ENCODE measurements around the gene NRL.

Gene NRL

GRCh38 chr14:24068711-24069410 lies 45.9 kb downstream of the NRL start:
- DNase-seq (ENCODE audit: low spot score), result no peak
- in situ Hi-C loops (cut with MboI; ENCODE audit: low sequenced_read_pairs, unreplicated experiment), result no loop called here
- no peak for TF ChIP-seq CTCF (IDR thresholded peaks at IDR 0.05; ENCODE audit: borderline replicate concordance, control extremely low read depth, extremely low read depth, insufficient read depth, missing control alignments)

GRCh38 chr14:24067133-24068082 lies 47.3 kb downstream of the NRL start:
- in situ Hi-C loops (cut with MboI; ENCODE audit: low sequenced_read_pairs, unreplicated experiment), result no loop called here
- DNase-seq (ENCODE audit: low spot score), result no peak
- no peak for TF ChIP-seq CTCF (IDR thresholded peaks at IDR 0.05; ENCODE audit: borderline replicate concordance, control extremely low read depth, extremely low read depth, insufficient read depth, missing control alignments)

- no peak for TF ChIP-seq CTCF (IDR thresholded peaks at IDR 0.05; ENCODE audit: borderline replicate concordance, control extremely low read depth, extremely low read depth, insufficient read depth, missing control alignments)
- DNase-seq (ENCODE audit: low spot score), result no peak
- in situ Hi-C loops (cut with MboI; ENCODE audit: low sequenced_read_pairs, unreplicated experiment), result no loop called here
Observed at GRCh38 chr14:24066496-24067132, 48.1 kb downstream of the NRL start.

- TF ChIP-seq CTCF (IDR thresholded peaks at IDR 0.05; ENCODE audit: borderline replicate concordance, control extremely low read depth, extremely low read depth, insufficient read depth, missing control alignments), result no peak
- in situ Hi-C loops (cut with MboI; ENCODE audit: low sequenced_read_pairs, unreplicated experiment), result no loop called here
- no peak for DNase-seq (ENCODE audit: low spot score)
Observed at GRCh38 chr14:24065408-24065807, 49.3 kb downstream of the NRL start.

GRCh38 chr14:24064856-24065255 lies 49.9 kb downstream of the NRL start:
- no peak for DNase-seq (ENCODE audit: low spot score)
- in situ Hi-C loops (cut with MboI; ENCODE audit: low sequenced_read_pairs, unreplicated experiment), result no loop called here
- no peak for TF ChIP-seq CTCF (IDR thresholded peaks at IDR 0.05; ENCODE audit: borderline replicate concordance, control extremely low read depth, extremely low read depth, insufficient read depth, missing control alignments)

GRCh38 chr14:24064091-24064795 lies 50.5 kb downstream of the NRL start:
- no peak for DNase-seq (ENCODE audit: low spot score)
- in situ Hi-C loops (cut with MboI; ENCODE audit: low sequenced_read_pairs, unreplicated experiment), result no loop called here
- TF ChIP-seq CTCF (IDR thresholded peaks at IDR 0.05; ENCODE audit: borderline replicate concordance, control extremely low read depth, extremely low read depth, insufficient read depth, missing control alignments), result no peak

All from GM13976 (cell line).